DMS153 treated with DMSO at 0.1 percent for 48 hours (cell line): ENCODE measurements around the gene GZMM.

ENCODE experiments used
- DNase-seq: peaks from one replicate; lab custom pipeline; 2025; ENCODE audit not compliant: unreplicated experiment; lab: John Stamatoyannopoulos, UW

Gene GZMM

DNA sequence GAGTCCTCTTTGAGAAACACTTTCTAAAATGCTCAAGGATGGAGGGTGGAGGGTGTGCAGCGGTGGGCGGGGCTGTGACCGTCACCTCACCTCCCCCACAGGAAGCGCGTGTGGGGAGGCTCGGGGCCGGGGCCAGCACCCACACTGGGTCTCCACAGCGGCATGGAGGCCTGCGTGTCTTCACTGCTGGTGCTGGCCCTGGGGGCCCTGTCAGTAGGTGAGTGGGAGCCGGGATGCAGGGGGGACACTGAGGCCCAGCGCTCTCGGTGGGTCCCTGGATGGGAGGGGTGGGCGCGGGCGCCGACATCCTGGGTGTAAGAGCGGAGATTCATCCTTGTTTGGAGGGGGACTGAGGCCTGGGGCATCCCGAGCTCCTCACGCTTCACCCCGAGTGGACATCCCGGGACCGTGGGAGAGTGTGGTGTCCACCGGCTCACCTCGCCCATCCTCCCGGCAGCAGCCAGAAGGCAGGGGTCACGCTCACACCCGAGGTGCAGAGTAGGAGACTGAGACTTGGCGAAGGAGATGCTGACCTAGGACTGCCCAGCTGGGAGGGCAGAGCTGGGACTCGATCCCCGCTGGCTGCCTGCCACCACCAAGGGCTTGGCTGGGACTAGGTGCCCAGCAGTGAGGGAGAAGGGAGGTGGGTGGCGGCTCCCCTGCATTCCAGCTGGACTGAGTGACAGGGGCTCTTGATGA is at the start of gene GZMM:
Gene GZMM (plus strand): TSS at position 144 of the 699 bp plus-strand sequence. CDS start 19 bp downstream, at position 163.
- no peak for DNase-seq

DNA sequence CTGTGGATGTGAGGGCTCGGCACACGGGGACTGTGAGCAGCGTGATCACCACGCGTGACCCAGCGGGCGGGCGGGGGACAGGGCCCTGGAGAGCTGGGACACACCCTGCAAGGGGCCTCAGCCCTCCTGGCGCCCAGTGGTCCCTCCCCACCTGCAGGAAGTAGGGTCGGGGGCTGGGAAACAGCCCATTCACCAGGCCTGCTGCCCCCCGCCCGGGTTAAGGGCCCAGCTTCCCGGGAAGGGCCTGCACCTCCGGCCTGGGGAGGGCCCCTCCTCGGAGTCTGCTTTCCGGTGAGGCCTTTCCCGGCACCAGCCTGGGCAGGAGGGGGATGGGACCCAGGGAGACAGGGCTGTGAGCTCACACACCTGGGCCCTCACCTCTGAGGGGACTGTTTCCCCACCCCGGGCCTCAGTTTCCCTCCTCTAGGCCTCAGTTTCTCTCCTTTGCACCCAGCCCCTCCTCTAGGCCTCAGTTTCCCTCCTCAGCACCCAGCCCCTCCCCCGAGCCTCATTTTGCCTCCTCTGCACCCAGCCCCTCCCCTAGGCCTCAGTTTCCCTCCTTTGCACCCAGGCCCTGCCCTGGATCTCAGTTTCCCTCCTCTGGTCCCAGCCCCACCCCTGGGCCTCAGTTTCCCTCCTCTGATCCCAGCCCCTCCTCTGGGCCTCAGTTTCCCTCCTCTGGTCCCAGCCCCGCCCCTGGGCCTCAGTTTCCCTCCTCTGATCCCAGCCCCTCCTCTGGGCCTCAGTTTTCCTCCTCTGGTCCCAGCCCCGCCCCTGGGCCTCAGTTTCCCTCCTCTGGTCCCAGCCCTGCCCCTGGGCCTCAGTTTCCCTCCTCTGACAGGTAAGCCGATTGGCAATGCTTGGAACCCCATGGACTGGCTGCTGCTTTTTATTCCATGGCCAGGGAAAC is 49.4 kb upstream of the GZMM start:
- DNase-seq, result no peak

DNA sequence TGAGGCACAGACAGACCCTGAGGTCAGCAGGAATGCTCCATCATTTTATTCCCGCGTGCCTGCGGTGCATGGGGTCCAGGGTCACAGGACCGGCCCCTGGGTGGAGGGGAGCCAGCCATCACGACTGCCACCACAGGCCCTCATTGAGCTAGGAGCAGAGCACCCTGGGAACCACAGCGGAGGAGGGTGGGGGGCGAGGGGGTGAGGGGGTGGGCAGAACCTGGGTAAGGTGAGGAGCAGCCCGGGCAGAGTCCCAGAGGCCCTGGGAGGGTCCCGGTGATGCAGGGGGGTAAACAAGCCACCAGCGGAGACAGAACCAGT is 48.8 kb upstream of the GZMM start:
- DNase-seq, result no peak

DNA sequence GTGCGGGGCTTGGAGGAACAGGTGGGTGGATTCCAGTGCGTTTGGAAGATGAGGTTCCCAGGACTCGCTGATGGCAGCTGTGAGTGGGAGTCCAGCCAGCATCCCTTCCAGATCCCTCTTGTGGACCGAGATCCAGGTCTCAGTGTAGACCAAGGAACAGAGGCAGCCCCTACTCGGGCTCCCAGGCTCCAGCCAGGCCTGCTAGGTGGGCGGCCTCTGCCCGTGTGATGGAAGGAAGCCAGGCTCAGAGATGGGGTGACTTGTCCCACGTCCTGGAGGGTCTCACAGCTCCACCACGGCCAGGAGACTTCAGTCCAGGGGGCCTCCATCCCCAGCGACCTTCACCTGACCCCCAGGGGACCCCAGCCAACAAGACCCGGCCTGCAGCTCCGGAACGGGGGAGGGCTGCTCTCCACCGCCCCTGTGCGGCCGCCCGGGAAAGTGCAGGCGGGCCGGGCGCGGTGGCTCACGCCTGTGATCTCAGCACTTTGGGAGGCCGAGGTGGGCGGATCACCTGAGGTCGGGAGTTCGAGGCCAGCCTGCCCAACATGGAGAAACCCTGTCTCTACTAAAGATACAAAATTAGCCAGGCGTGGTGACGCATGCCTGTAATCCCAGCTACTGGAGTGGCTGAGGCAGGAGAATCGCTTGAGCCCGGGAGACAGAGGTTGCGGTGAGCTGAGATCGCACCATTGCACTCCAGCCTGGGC is 48.3 kb upstream of the GZMM start:
- DNase-seq, result no peak

DNA sequence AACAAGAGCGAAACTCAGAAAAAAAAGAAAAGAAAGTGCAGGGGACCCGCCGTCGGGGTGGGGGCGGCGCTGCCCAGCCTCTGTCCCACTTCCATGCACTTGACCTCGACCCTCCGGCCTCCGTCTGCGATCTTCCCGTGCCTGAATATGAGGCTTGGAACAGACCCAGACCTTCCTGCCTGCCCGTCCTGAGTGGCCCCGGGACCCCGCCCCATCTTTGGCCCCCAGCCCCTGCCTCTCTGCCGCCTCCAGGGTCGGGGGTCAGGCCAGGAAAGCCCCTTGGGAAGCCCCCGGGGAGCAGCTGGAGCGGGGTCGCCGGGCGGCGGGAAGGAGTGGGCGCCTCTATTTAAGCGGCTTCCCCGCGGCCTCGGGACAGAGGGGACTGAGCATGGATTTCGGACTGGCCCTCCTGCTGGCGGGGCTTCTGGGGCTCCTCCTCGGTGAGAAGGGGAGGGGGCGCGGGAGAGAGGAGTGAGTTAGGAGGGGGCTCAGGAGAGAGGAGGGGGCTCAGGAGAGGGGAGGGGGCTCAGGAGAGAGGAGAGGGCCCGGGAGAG is 47.7 kb upstream of the GZMM start, which contains the start of gene MADCAM1:
Gene MADCAM1 (plus strand): TSS at position 375 of the 554 bp plus-strand sequence. CDS start 14 bp downstream, at position 389.
- no peak for DNase-seq

DNA sequence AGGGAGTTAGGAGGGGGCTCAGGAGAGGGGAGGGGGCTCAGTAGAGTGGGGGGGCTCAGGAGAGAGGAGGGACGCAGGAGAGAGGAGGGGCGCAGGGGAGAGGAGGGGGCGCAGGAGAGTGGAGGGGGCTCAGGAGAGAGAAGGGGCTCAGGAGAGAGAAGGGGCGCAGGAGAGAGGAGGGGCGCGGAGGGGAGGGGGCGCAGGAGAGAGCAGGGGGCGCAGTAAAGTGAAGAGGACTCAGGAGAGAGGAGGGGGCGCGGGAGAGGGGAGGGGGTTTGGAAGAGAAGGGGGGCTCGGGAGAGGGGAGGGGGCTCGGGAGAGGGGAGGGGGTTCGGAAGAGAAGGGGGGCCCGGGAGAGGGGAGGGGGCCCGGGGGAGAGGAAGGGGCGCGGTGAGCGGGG is 46.9 kb upstream of the GZMM start:
- DNase-seq, result no peak

DNA sequence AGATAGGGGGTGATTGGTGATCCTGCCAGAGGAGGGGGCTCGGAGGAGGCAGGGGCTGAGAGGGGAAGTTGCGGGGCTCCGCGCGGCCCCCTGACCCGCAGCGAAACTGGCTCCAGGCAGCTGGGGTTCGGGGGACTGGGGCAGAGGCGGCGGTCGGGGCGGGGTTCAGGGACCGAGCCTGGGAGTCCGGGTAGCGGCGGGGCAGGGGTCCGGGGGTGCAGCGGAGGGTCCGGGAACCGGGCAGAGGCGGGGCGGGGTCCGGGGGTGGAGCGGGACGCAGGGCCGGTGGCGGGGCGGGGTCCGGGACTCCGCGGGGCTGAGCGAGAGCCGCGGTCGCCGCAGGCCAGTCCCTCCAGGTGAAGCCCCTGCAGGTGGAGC is 46.4 kb upstream of the GZMM start:
- no peak for DNase-seq

DNA sequence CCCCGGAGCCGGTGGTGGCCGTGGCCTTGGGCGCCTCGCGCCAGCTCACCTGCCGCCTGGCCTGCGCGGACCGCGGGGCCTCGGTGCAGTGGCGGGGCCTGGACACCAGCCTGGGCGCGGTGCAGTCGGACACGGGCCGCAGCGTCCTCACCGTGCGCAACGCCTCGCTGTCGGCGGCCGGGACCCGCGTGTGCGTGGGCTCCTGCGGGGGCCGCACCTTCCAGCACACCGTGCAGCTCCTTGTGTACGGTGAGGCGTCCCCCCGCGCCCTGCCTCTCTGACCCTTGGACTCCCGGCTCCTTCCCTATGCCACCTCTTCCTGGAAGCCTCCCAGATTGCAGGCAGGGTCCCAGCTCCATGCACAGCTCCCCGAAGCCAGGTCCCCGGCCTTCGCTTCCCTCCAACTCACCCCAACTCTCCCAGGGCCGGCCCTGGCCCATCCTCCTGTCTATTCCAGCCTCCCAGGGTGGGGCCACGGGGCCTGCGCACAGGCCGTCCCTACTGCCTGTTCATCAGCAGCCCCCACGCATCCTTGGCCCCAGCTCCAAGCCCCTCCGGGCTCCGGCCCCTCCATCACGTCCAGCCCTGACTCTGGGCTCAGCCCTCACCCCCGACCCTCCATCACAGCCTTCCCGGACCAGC is 45.9 kb upstream of the GZMM start:
- DNase-seq, result no peak

DNA sequence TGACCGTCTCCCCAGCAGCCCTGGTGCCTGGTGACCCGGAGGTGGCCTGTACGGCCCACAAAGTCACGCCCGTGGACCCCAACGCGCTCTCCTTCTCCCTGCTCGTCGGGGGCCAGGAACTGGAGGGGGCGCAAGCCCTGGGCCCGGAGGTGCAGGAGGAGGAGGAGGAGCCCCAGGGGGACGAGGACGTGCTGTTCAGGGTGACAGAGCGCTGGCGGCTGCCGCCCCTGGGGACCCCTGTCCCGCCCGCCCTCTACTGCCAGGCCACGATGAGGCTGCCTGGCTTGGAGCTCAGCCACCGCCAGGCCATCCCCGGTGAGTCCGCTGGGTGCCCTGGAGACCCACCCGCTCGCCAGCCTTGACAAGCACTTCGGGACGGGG is 45.4 kb upstream of the GZMM start:
- DNase-seq, result no peak

DNA sequence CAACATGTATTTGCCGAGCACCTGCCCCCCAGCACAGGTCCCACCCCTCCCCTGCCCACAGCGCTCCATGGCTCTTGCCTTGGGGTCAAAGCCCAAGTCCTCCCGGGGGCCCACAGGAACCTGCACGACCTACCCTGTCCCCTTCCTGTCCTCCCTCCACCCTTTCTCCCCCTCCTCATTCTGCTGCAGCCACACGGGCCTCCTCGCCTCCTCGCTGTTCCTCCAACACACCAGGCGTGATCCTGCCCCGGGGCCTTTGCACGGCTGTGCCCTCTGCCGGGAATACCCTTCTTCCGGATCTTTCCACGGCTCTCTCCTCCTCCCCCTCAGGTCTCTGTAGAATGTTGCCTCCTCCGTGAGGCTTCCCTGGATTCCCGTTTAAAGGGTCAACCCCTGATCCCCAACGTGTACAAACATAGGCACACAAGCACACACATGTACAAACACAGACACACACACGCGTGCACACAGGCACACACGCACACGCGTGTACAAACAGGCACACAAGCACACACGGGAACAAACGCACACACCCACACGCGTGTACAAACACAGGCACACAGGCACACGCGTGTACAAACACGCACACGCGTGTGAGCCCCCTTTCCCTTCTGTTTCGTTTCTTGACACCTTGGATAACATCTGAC is 44.8 kb upstream of the GZMM start:
- DNase-seq, result no peak

DNA sequence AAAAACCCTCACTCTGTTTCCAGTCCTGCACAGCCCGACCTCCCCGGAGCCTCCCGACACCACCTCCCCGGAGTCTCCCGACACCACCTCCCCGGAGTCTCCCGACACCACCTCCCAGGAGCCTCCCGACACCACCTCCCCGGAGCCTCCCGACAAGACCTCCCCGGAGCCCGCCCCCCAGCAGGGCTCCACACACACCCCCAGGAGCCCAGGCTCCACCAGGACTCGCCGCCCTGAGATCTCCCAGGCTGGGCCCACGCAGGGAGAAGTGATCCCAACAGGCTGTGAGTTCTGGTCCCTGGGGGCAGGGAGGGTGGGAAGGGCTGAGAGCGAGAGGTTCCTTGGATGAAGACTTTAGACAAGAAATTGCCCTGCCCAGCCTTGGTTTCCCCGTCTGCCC is 42.2 kb upstream of the GZMM start:
- DNase-seq, result no peak

DNA sequence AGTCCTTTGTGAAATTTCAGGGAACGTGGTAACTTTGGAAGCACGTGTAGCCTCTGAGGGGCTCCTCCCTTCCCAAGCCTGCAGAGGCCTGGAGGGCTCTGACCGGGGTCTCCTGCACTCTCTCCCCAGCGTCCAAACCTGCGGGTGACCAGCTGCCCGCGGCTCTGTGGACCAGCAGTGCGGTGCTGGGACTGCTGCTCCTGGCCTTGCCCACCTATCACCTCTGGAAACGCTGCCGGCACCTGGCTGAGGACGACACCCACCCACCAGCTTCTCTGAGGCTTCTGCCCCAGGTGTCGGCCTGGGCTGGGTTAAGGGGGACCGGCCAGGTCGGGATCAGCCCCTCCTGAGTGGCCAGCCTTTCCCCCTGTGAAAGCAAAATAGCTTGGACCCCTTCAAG is 39.2 kb upstream of the GZMM start:
- DNase-seq, result no peak

DNA sequence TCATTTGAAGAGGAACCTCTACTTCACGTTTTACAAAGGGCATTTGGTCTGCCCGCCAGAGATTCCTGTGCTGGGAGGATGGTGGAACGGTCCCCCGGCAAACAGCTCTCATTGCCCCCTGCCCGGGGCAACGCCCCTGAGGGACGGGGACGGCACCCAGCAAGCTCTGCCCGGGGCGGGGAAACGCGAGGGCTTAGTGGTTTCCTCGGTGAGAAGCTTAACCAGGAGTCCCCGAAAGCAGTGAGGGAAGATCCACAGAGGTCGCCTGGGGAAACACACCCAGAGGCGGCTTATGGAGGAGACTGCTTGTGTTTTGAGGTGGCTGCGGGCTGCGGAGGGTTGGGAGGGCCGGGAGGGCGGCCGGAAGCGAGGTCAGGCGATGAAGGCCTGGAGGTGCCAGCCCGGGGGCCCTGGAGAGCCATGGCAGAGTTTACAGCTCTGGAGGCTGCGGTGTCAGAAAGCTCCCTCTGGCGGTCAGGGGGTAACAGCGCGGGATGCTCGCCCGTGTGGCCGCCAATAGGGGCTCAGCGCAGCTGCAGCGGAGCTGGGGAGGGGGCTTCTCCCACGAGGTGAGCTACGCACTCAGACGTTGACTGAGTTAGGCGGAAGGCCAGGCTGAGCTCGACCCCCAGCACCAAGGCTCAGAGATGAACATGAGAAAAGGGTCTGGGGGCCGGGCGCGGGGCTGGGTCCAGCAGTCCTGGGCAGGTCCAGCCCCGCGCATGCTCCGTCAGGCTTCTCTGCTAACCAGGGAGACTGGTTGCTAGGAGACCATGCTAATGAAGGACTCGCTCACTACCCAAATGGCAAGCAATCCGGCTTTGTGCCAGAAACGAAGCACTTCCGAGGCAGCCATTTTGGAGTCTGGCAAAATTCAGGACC is 37.2 kb upstream of the GZMM start:
- DNase-seq, result peak; percentile 86

DNA sequence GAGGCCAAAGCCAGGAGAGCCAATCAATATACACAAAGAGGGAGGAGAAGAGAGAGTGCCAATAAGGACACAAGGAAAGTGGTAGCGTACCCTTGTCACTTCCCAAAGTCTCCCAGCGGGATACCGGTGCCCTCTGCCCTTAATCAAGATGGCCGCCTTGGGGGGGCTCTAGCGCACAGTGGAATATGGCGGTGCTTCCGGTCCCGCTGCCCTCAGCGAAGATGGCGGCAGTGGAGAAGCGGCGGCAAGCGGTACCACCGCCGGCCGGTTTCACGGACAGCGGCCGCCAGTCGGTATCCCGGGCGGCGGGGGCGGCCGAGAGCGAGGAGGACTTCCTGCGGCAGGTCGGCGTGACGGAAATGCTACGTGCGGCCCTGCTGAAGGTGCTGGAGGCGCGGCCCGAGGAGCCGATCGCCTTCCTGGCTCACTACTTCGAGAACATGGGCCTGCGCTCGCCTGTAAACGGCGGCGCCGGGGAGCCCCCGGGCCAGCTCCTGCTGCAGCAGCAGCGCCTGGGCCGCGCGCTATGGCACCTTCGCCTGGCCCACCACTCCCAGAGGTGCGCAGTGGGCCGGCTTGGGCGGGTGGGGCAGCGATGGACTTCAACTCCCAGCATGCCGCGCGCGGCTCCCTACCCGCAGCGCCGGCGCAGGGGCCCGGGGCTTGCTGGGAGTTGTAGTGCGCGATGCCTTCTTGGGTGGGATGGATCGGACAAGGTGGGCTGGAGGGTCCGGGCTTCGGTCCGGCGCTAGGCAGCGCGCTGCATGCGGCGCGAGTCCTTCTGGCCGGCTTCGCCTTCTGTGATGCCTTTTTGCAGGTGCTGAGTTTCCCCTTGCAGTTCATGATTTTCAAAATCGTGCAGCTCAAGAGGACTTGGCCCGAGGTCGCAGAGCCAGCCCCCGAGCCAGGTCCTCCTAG is 36.3 kb upstream of the GZMM start, which contains the start of gene TPGS1:
Gene TPGS1 (plus strand): TSS at position 212 of the 918 bp plus-strand sequence. CDS start 10 bp downstream, at position 222.
- no peak for DNase-seq

DNA sequence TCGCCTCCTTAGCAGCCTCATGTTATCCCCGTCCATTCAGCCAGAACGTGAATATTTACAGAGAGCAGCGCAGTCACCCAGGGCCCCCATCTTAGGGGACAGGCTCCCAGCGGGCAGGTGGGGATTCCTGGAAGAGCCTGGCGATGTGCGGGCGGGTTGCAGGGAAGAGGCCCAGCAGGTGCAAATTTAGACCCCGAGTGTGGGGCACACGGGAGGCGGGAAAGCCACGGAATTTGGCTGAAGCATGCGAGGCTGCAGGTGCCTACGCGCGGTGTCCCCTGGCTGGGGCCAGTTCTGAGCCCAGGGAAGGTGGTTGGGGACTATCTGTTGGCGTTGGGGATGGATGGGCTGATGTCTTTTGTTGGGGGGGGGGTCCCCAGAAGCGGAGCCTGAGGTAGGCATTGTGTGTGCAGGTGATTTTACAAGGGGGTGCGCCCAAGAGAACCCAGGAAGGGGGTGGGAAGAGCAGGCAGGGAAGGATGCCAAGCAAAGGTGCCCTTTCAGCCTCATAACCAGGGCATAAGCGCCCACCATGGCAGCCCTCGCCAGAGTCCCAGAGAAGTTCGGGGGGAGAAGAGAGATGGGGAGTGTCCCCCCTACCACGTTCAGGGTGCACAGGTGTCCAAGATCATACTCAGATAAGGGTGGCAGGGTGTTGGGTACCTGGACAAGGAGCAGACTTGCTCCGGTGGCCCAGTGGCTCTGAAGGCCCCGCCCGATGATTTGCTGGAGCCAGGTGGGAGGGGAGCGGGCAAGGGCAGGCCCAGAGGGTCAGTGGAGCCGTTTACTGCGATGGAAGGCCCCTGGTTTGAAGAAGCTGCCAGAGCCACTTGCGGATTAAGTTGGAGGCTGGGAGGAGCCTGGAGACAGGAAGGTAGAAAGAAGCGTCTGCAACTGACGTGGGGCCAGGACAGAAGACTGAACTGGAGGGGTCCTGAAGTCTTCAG is 35.4 kb upstream of the GZMM start:
- no peak for DNase-seq

DNA sequence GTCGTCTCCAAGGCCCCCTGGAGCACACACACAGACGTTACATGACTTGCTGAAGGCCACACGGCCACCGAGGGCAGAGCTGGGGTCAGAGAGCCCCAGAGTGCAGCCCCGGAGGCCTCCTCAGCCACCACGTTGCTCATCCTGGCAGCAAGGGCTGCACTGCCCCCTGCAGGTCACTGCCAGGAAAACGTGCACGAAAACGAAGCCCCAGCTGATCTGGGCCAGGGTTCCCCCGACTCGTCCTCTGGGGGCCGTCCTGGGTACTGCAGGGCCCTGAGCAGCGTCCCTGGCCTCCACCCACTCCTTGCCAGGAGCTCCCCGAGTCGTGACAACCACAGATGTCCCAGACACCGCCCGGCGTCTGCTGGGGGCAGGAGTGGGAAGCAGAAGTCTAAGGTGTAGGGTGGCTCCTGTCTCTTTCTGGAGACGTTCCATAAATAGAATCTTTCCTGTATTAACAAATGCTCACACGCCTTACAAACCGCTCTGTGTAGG is 33.2 kb upstream of the GZMM start:
- DNase-seq, result peak; percentile 19
